HepG2 (cell line): Measurements from ENCODE around the gene ZNF316. TPM values are rescaled to one million over a fixed set of nuclear protein-coding genes. Genes with fewer than 3 reads are reported as not detected.

ENCODE experiments used
- ATAC-seq: fragments of 200-7000 bp; cut with Tn5 transposase; 3 replicates; pipeline ENCODE4 v1.9.1; 2020; ENCODE audit warnings: mild to moderate bottlenecking, moderate library complexity
- BruUV-seq: library from RNA; stranded (reverse); fragments of 400-500 nt; replicated peaks from 2 replicates; lab custom pipeline; 2021; lab: Mats Ljungman, UMichigan
- CTCF ChIA-PET: fragments of 300-600 bp; formaldehyde crosslinking; extraction: SDS; loops from one replicate; lab custom pipeline; 2021; ENCODE audit warnings: low total read pairs, inconsistent platforms, low intra/inter-chr PET ratio; lab: Yijun Ruan, JAX
- POLR2A ChIA-PET: fragments of 350-600 bp; sonication (Branson Sonifier 250); formaldehyde crosslinking; loops from one replicate; lab custom pipeline; 2020; ENCODE audit warnings: antibody characterized with exemption, inconsistent platforms; lab: Yijun Ruan, JAX
- DNase-seq: peaks from one replicate; pipeline ENCODE4 v3.0.0-alpha.2; 2015; ENCODE audit warnings: low spot score
- FAIRE-seq: peaks from 3 replicates; lab custom pipeline; 2011; peaks lifted over from hg19 to GRCh38; lab: Jason Lieb, UNC
- H2AFZ ChIP-seq: one replicate; pipeline ENCODE4 v1.6.1; 2011; ENCODE audit warnings: low read length, inconsistent platforms
- H3K27ac ChIP-seq: fragments of 300-600 bp; 3 replicates; pipeline ENCODE4 v1.8.0; 2011; ENCODE audit warnings: mixed run types, mild to moderate bottlenecking, mixed read lengths, low read length, inconsistent platforms; ENCODE audit not compliant: insufficient read depth; ENCODE audit errors: extremely low read length
- H3K27me3 ChIP-seq, 2 experiments: fragments of 200-600 bp in 1 of 2; 2 replicates in 1 of 2; 3 replicates in 1 of 2; pipeline versions ENCODE4 v1.6.0 to v1.8.0; 2011; ENCODE audit warnings: low read length in 2 of 2, mild to moderate bottlenecking in 2 of 2, moderate library complexity in 2 of 2, inconsistent platforms in 1 of 2; ENCODE audit not compliant: insufficient read depth in 2 of 2, control insufficient read depth in 1 of 2
- H3K36me3 ChIP-seq, 2 experiments: fragments of 200-600 bp in 1 of 2; replicated peaks in 1 of 2; 2 replicates in 1 of 2; 3 replicates in 1 of 2; pipeline versions ENCODE4 v1.5.1 to v1.8.0; 2011; ENCODE audit warnings: low read length in 2 of 2, inconsistent platforms in 1 of 2; ENCODE audit not compliant: insufficient read depth in 2 of 2, control insufficient read depth in 1 of 2
- H3K4me1 ChIP-seq: 2 replicates; pipeline ENCODE4 v1.5.1; 2012; ENCODE audit warnings: low read length, inconsistent platforms; ENCODE audit not compliant: insufficient read depth
- H3K4me2 ChIP-seq: 2 replicates; pipeline ENCODE4 v1.6.0; 2011; ENCODE audit warnings: low read depth, low read length, inconsistent platforms
- H3K4me3 ChIP-seq, 3 experiments: fragments of 200-600 bp in 1 of 3; sonication (generic), shearing (Covaris generic) in 1 of 3; replicated peaks in 1 of 3; 2 replicates each; pipeline ENCODE4 v1.5.1; 2011 to 2016; ENCODE audit warnings: low read length in 3 of 3, inconsistent platforms in 2 of 3, low read depth in 2 of 3, mild to moderate bottlenecking in 2 of 3, control low read depth in 1 of 3, mixed read lengths in 1 of 3; ENCODE audit not compliant: insufficient read depth in 1 of 3
- H3K79me2 ChIP-seq: one replicate; pipeline ENCODE4 v1.6.1; 2011; ENCODE audit warnings: low read length, inconsistent platforms; ENCODE audit not compliant: insufficient read depth
- H3K9ac ChIP-seq: 2 replicates; pipeline ENCODE4 v1.6.0; 2011; ENCODE audit warnings: mild to moderate bottlenecking, low read depth, low read length, inconsistent platforms; ENCODE audit not compliant: insufficient read depth
- H3K9me3 ChIP-seq: 2 replicates; pipeline ENCODE4 v1.5.1; 2012; ENCODE audit warnings: mild to moderate bottlenecking, low read length
- H4K20me1 ChIP-seq: 2 replicates; pipeline ENCODE4 v1.6.0; 2011; ENCODE audit warnings: inconsistent platforms, mild to moderate bottlenecking, low read length, moderate library complexity; ENCODE audit not compliant: insufficient read depth
- AGO1 ChIP-seq: fragments of 200-400 bp; formaldehyde crosslinking; IDR thresholded peaks from 2 replicates; pipeline ENCODE4 v1.6.1; 2017; ENCODE audit warnings: mild to moderate bottlenecking, low read depth, low read length, moderate library complexity; ENCODE audit not compliant: poor library complexity, severe bottlenecking
- ATF7-NPFF ChIP-seq: sonication (generic); formaldehyde crosslinking; IDR thresholded peaks from 2 replicates; pipeline ENCODE4 v1.8.1; 2023; ENCODE audit warnings: mild to moderate bottlenecking, low read depth, missing genetic modification reagents, moderate library complexity
- GABPB1 ChIP-seq: IDR thresholded peaks from 2 replicates; pipeline ENCODE4 v1.6.1; 2016; ENCODE audit warnings: mild to moderate bottlenecking, missing genetic modification reagents, moderate library complexity, missing compliant biosample characterization
- KLF15 ChIP-seq: sonication (generic); formaldehyde crosslinking; IDR thresholded peaks from 2 replicates; pipeline ENCODE4 v1.8.1; 2023; ENCODE audit warnings: borderline replicate concordance, mild to moderate bottlenecking, inconsistent platforms, missing genetic modification reagents, mixed read lengths
- NFYC ChIP-seq: IDR thresholded peaks from 2 replicates; pipeline ENCODE4 v1.6.1; 2016; ENCODE audit warnings: missing genetic modification reagents, missing compliant biosample characterization
- RFX3 ChIP-seq: IDR thresholded peaks from 2 replicates; pipeline ENCODE4 v1.6.1; 2016; ENCODE audit warnings: missing biosample characterization, missing genetic modification reagents
- RXRB ChIP-seq: IDR thresholded peaks from 2 replicates; pipeline ENCODE4 v1.6.1; 2016; ENCODE audit warnings: borderline replicate concordance, missing genetic modification reagents, missing compliant biosample characterization
- SOX13 ChIP-seq, 3 experiments: fragments of 450-650 bp in 1 of 3; sonication (generic) in 1 of 3; formaldehyde crosslinking in 1 of 3; IDR thresholded peaks in 2 of 3; conservative IDR thresholded peaks in 1 of 3; 2 replicates each; pipeline versions ENCODE4 v1.5.0 to v1.6.1; 2016 to 2020; ENCODE audit warnings: antibody characterized with exemption in 1 of 3, mild to moderate bottlenecking in 1 of 3, missing compliant biosample characterization in 1 of 3, missing genetic modification reagents in 1 of 3, moderate library complexity in 1 of 3
- XRCC5 ChIP-seq: fragments of 200-400 bp; formaldehyde crosslinking; optimal IDR thresholded peaks from 2 replicates; pipeline ENCODE3; 2017; ENCODE audit warnings: mild to moderate bottlenecking, low read length
- ZBTB1 ChIP-seq: sonication (generic); formaldehyde crosslinking; IDR thresholded peaks from 2 replicates; pipeline ENCODE4 v1.4.0; 2020; ENCODE audit warnings: missing genetic modification reagents, borderline replicate concordance
- ZMAT3 ChIP-seq: sonication (generic); formaldehyde crosslinking; conservative IDR thresholded peaks from 2 replicates; pipeline ENCODE4 v1.7.0; 2021; ENCODE audit warnings: missing genetic modification reagents
- ZNF235 ChIP-seq: sonication (generic); formaldehyde crosslinking; IDR thresholded peaks from 2 replicates; pipeline ENCODE4 v1.8.1; 2023; ENCODE audit warnings: mild to moderate bottlenecking, missing genetic modification reagents, borderline replicate concordance
- ZNF317 ChIP-seq: sonication (generic); formaldehyde crosslinking; IDR thresholded peaks from 2 replicates; pipeline ENCODE4 v1.5.0; 2020; ENCODE audit warnings: mild to moderate bottlenecking, missing genetic modification reagents
- ZNF589 ChIP-seq: sonication (generic); formaldehyde crosslinking; conservative IDR thresholded peaks from 2 replicates; pipeline ENCODE4 v1.8.0; 2022; ENCODE audit warnings: mild to moderate bottlenecking, moderate library complexity, missing genetic modification reagents
- WGBS: methylation state at CpG from one replicate; pipeline ENCODE4 v1.1.6; 2017; ENCODE audit warnings: low lambda C conversion rate; 5-methylcytosine and 5-hydroxymethylcytosine counted together
- in situ Hi-C: cut with HindIII; loops from 2 replicates; pipeline ENCODE4 v1.10.0; 2017; ENCODE audit warnings: low pct_unique_long_range_greater_than_20kb; ENCODE audit not compliant: extremely low pct_ligation_motif_present
- intact Hi-C: fragments of 100-400 bp; cut with micrococcal nuclease; formaldehyde crosslinking; loops from one replicate; pipeline ENCODE4 v1.10.0; 2022; ENCODE audit not compliant: unreplicated experiment
- polyA plus RNA-seq, 8 experiments: library from polyadenylated mRNA; depleted of rRNA in 3 of 8; stranded (reverse) in 7 of 8; unstranded in 1 of 8; fragments of >200 nt; fragmentation: Illumina TruSeq in 4 of 8; extraction: Trizol in 4 of 8; gene quantifications; 2 replicates each; pipeline versions ENCODE4 v1.2.1 to v1.2.3, GENCODE V29; 2011 to 2016; ENCODE audit warnings: low read depth in 4 of 8, missing spikeins in 1 of 8, mixed read lengths in 1 of 8; ENCODE audit not compliant: insufficient read depth in 1 of 8
- total RNA-seq, 5 experiments: library from RNA; depleted of rRNA; stranded (reverse); fragments of >200 nt; fragmentation: Illumina TruSeq; extraction: Trizol; gene quantifications; 2 replicates each; pipeline ENCODE4 v1.2.3, GENCODE V29; 2016; ENCODE audit warnings: low read depth in 1 of 5
- TF ChIP-seq, protein P1 (sequence below): sonication (generic); formaldehyde crosslinking; IDR thresholded peaks from 2 replicates; pipeline ENCODE4 v1.4.0; 2020; ENCODE audit warnings: missing genetic modification reagents
- TF ChIP-seq, protein P2 (sequence below): sonication (generic); formaldehyde crosslinking; IDR thresholded peaks from 2 replicates; pipeline ENCODE4 v1.8.0; 2022; ENCODE audit warnings: missing genetic modification reagents, low read depth, mild to moderate bottlenecking, borderline replicate concordance
- TF ChIP-seq, protein P3 (sequence below): sonication (generic); formaldehyde crosslinking; IDR thresholded peaks from 2 replicates; pipeline ENCODE4 v1.4.0; 2020; ENCODE audit warnings: missing genetic modification reagents
- TF ChIP-seq, protein P4 (sequence below): sonication (generic); formaldehyde crosslinking; IDR thresholded peaks from 2 replicates; pipeline ENCODE4 v1.9.0; 2021; ENCODE audit warnings: missing genetic modification reagents, borderline replicate concordance

ZNF316 gene
- total and polyA plus RNA-seq, 2 of the 13 experiments (the other 11 are each of a cell fraction or from before 2014, with no cell fraction given), result 4.3 to 9.9 TPM

DNA sequence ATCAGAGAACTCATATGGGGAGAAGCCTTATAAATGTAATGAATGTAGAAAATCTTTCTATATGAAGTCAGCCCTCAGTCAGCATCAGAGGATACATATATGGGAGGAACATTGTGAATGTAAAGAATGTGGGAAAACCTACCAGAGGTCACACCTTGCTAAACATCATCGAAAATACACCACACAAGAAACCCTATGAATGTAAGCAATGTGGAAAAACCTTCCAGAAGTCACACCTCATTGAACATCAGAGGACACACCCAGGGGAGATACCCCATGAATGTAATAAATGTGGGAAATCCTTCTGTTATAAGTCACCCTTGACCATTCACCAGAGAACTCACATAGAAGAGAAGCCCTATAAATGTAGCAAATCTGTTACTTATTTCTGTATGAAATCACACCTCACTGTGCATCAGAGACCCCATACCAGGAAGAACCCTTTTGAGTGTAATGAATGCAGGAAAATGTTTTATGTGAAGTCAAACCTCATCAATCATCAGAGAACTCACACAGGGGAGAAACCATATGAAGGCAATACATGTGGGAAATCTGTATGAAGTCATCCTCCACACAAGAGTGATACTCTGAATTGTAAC, 38.8 kb downstream of the ZNF316 start:
- no peak overlapping the region for H2AFZ ChIP-seq
- no peaks in the 10 kb centered on the region for H3K79me2 ChIP-seq
- no peaks in the 10 kb centered on the region for H4K20me1 ChIP-seq
- TF ChIP-seq AGO1 (no peak), ZNF317 (CRISPR knock-in tag) (no peak), GABPB1 (CRISPR knock-in tag) (no peak), XRCC5 (no peak), ZNF235 (CRISPR knock-in tag) (no peak), ZMAT3 (no peak), SOX13 (IDR thresholded peaks at IDR 0.05) (no peak), SOX13 (CRISPR knock-in tag; conservative IDR thresholded peaks at IDR 0.05 in 1 of 2, IDR thresholded peaks at IDR 0.05 in 1 of 2) (no peak), NFYC (CRISPR knock-in tag) (no peak), ZNF589 (CRISPR knock-in tag) (no peak), RXRB (CRISPR knock-in tag) (no peak), KLF15 (no peak), ATF7-NPFF (CRISPR knock-in tag) (no peak), RFX3 (CRISPR knock-in tag) (no peak), ZBTB1 (CRISPR knock-in tag) (no peak)
- TF ChIP-seq, protein P1, sequence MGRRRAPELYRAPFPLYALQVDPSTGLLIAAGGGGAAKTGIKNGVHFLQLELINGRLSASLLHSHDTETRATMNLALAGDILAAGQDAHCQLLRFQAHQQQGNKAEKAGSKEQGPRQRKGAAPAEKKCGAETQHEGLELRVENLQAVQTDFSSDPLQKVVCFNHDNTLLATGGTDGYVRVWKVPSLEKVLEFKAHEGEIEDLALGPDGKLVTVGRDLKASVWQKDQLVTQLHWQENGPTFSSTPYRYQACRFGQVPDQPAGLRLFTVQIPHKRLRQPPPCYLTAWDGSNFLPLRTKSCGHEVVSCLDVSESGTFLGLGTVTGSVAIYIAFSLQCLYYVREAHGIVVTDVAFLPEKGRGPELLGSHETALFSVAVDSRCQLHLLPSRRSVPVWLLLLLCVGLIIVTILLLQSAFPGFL, result no peak
- TF ChIP-seq, protein P2, sequence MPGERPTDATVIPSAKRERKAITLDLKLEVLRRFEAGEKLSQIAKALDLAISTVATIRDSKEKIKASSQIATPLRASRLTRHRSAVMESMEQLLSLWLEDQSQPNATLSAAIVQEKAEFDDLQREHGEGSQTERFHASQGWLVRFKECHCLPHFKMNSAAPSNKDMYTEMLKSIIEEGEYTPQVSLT (CRISPR knock-in tag), result no peak
- TF ChIP-seq, protein P3, sequence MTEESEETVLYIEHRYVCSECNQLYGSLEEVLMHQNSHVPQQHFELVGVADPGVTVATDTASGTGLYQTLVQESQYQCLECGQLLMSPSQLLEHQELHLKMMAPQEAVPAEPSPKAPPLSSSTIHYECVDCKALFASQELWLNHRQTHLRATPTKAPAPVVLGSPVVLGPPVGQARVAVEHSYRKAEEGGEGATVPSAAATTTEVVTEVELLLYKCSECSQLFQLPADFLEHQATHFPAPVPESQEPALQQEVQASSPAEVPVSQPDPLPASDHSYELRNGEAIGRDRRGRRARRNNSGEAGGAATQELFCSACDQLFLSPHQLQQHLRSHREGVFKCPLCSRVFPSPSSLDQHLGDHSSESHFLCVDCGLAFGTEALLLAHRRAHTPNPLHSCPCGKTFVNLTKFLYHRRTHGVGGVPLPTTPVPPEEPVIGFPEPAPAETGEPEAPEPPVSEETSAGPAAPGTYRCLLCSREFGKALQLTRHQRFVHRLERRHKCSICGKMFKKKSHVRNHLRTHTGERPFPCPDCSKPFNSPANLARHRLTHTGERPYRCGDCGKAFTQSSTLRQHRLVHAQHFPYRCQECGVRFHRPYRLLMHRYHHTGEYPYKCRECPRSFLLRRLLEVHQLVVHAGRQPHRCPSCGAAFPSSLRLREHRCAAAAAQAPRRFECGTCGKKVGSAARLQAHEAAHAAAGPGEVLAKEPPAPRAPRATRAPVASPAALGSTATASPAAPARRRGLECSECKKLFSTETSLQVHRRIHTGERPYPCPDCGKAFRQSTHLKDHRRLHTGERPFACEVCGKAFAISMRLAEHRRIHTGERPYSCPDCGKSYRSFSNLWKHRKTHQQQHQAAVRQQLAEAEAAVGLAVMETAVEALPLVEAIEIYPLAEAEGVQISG (CRISPR knock-in tag), result no peak
- TF ChIP-seq, protein P4, sequence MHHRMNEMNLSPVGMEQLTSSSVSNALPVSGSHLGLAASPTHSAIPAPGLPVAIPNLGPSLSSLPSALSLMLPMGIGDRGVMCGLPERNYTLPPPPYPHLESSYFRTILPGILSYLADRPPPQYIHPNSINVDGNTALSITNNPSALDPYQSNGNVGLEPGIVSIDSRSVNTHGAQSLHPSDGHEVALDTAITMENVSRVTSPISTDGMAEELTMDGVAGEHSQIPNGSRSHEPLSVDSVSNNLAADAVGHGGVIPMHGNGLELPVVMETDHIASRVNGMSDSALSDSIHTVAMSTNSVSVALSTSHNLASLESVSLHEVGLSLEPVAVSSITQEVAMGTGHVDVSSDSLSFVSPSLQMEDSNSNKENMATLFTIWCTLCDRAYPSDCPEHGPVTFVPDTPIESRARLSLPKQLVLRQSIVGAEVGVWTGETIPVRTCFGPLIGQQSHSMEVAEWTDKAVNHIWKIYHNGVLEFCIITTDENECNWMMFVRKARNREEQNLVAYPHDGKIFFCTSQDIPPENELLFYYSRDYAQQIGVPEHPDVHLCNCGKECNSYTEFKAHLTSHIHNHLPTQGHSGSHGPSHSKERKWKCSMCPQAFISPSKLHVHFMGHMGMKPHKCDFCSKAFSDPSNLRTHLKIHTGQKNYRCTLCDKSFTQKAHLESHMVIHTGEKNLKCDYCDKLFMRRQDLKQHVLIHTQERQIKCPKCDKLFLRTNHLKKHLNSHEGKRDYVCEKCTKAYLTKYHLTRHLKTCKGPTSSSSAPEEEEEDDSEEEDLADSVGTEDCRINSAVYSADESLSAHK, result no peak
- POLR2A ChIA-PET, result no interaction called here
- in situ Hi-C loops, result no loop called here
- no peak overlapping the region for H3K4me2 ChIP-seq
- intact Hi-C loops, result no loop called here
- H3K36me3 ChIP-seq, result no peaks in the 10 kb centered on the region
- ATAC-seq (no peak), DNase-seq (no peak), FAIRE-seq (no peak)
- 6% methylated on average over 1 of the region's 1 CpG for WGBS
- H3K27me3 ChIP-seq, result no peaks in the 10 kb centered on the region
- CTCF ChIA-PET, result no interaction called here
- no peak overlapping the region for H3K9ac ChIP-seq
- peaks cover 79% of the 10 kb centered on the region for H3K9me3 ChIP-seq
- BruUV-seq, result no TSS peak
- H3K4me3 ChIP-seq, result no peak overlapping the region
- no peaks in the 10 kb centered on the region for H3K4me1 ChIP-seq
- no peak overlapping the region for H3K27ac ChIP-seq
